Body of pancreas (tissue), 4 donors: Measurements from ENCODE around the gene LRFN4.

Source experiments
- CTCF ChIP-seq, 7 experiments: fragments of 450-650 bp in 4 of 7; fragments of 200-600 bp in 3 of 7; sonication (generic) in 3 of 7; IDR thresholded peaks; one replicate each; pipeline ENCODE4 v1.5.1; 2016 to 2019; ENCODE audit warnings: antibody characterized with exemption in 7 of 7
- POLR2A ChIP-seq, 3 donors: fragments of 450-650 bp; IDR thresholded peaks; one replicate each; pipeline ENCODE4 v1.6.1; 2016; ENCODE audit warnings: antibody characterized with exemption in 3 of 3, mild to moderate bottlenecking in 2 of 3

DNA sequence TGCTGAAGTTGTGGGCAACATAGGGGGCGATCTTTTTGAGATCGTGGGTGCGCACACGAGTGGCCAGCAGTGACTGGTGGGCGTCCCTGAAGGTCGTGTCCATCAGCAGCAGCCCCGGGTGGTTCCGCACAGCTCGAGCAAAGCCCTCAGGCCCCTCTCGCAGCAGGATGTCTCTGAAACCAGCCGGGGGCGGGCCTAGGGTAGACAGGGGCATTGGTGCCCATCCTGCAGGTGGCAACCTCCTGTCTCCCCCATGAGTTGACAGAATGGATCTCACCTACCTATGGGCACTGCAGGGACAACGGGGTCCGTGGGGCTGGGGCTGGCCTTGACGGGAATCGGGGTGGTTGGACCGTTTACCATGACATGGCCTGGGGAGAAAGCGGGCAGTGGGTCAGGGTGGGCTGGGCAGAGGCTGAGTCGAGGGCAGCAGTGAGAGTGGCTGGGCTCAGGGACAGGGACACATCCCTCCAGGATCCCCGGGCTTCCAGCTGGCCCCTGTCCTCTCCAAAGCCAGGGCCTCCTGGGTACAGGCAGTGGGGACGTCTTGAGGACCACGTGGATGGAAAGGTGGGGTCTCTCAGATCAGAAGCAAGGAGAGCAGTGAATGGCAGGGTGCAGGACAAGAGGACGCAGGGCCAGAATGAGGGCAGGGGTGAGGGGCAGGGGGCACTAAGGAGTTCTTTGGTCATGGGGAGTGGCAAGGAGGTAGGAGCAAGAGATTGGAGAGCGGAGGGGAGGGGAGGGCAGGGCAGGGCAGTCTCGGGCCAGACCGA is 4.2 kb upstream of the LRFN4 start:
- TF ChIP-seq POLR2A (IDR thresholded peaks at IDR 0.05) (no peak), CTCF (IDR thresholded peaks at IDR 0.05) (no peak)
